NT2/D1 (cell line): ENCODE results near the gene PRPF40B.
A peak's percentile ranks its signal among the peaks of the same experiment; 100 is the strongest.

ENCODE experiments used
- DNase-seq: peaks from one replicate; pipeline ENCODE4 v3.0.0-alpha.2; 2011; ENCODE audit warnings: low read depth, low spot score
- H3K27me3 ChIP-seq: 2 replicates; pipeline ENCODE4 v1.6.0; 2011; ENCODE audit warnings: mild to moderate bottlenecking; ENCODE audit not compliant: insufficient read length, insufficient read depth
- H3K36me3 ChIP-seq: 2 replicates; pipeline ENCODE4 v1.6.1; 2011; ENCODE audit warnings: mild to moderate bottlenecking, low read length, mixed read lengths; ENCODE audit not compliant: insufficient read depth, insufficient read length
- H3K4me1 ChIP-seq: 2 replicates; pipeline ENCODE4 v1.5.1; 2011; ENCODE audit not compliant: insufficient read depth, insufficient read length
- H3K4me3 ChIP-seq: 2 replicates; pipeline ENCODE4 v1.5.1; 2011; ENCODE audit warnings: low read depth; ENCODE audit not compliant: insufficient read length
- H3K9ac ChIP-seq: 2 replicates; pipeline ENCODE4 v1.6.0; 2011; ENCODE audit warnings: low read depth; ENCODE audit not compliant: insufficient read length
- H3K9me3 ChIP-seq: 2 replicates; pipeline ENCODE4 v1.5.1; 2011; ENCODE audit warnings: mild to moderate bottlenecking, low read length; ENCODE audit not compliant: insufficient read depth
- SUZ12 ChIP-seq: IDR thresholded peaks from 2 replicates; pipeline ENCODE4 v1.6.1; 2011; ENCODE audit not compliant: insufficient read length, insufficient read depth; ENCODE audit errors: extremely low read depth
- YY1 ChIP-seq: IDR thresholded peaks from 2 replicates; pipeline ENCODE4 v1.6.1; 2011; ENCODE audit not compliant: insufficient read length, insufficient read depth
- ZNF274 ChIP-seq: IDR thresholded peaks from 2 replicates; pipeline ENCODE4 v1.6.1; 2011; ENCODE audit warnings: mild to moderate bottlenecking, low read depth, low read length

Gene PRPF40B

DNA sequence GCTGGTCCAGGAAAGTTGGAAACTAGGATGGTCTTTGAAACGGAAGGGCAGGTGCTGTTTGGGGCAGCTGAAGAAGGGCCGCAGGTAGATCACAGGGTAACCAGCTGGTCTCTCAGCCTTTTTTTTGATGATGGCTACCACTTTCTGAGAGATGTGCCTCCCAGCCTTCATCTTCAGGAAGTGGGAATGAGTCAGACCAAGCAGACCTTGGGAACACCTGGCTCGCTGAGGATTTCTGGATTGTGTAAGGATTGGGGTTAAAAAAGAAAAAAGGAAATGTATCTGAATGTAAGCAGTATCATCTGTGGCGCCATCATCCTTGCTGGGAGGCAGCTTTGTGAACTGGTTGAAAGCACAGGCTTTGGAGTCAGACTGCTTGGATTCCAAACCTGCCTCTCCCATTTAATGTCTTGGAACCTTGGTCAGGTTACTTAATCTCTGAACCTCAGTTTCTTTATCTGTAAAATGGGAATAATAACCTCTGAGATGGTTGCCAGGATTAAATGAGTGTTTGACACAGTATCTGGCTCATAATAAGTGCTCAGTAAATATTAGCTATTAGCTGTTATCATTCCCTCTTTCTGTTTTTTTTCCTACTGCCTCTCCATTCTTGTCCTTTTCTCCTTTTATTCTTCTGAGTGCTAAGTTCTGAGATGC, 1.7 kb downstream of the PRPF40B start:
- Histone ChIP-seq H3K27me3 (peaks cover 15% of the 10 kb centered on the region), H3K9ac (peak overlapping the region; percentile 36), H3K9me3 (no peaks in the 10 kb centered on the region), H3K36me3 (no peaks in the 10 kb centered on the region), H3K4me1 (no peaks in the 10 kb centered on the region), H3K4me3 (no peak overlapping the region)
- DNase-seq, result no peak
- TF ChIP-seq ZNF274 (no peak), YY1 (no peak), SUZ12 (no peak)

GRCh38 chr12:49626169-49626835, 2.9 kb downstream of the PRPF40B start:
- DNase-seq, result no peak
- Histone ChIP-seq H3K4me3 (no peak overlapping the region), H3K9ac (no peak overlapping the region), H3K4me1 (no peaks in the 10 kb centered on the region), H3K36me3 (no peaks in the 10 kb centered on the region), H3K27me3 (peaks cover 6% of the 10 kb centered on the region), H3K9me3 (no peaks in the 10 kb centered on the region)
- TF ChIP-seq SUZ12, result no peak
- no peak for TF ChIP-seq ZNF274
- no peak for TF ChIP-seq YY1

GRCh38 chr12:49626836-49627235, 3.5 kb downstream of the PRPF40B start:
- no peak overlapping the region for H3K9ac ChIP-seq

GRCh38 chr12:49627752-49628360, 4.5 kb downstream of the PRPF40B start:
- DNase-seq, result no peak
- Histone ChIP-seq H3K27me3 (no peaks in the 10 kb centered on the region), H3K4me1 (no peaks in the 10 kb centered on the region), H3K9ac (no peak overlapping the region), H3K4me3 (no peak overlapping the region), H3K36me3 (peaks cover 7% of the 10 kb centered on the region), H3K9me3 (no peaks in the 10 kb centered on the region)
- TF ChIP-seq ZNF274 (no peak), YY1 (no peak), SUZ12 (no peak)

More at GRCh38 chr12:49626836-49627235, 3.5 kb downstream of the PRPF40B start:
- TF ChIP-seq SUZ12, result no peak
- no peak for TF ChIP-seq ZNF274
- no peak for TF ChIP-seq YY1
- H3K4me1 ChIP-seq, result no peaks in the 10 kb centered on the region
- peaks cover under 1% of the 10 kb centered on the region for H3K27me3 ChIP-seq
- no peak for DNase-seq
- no peaks in the 10 kb centered on the region for H3K9me3 ChIP-seq
- peaks cover 3% of the 10 kb centered on the region for H3K36me3 ChIP-seq
- no peak overlapping the region for H3K4me3 ChIP-seq

- Histone ChIP-seq H3K9ac (no peak overlapping the region), H3K27me3 (no peaks in the 10 kb centered on the region), H3K9me3 (no peaks in the 10 kb centered on the region), H3K4me3 (no peak overlapping the region), H3K4me1 (no peaks in the 10 kb centered on the region), H3K36me3 (peaks cover 10% of the 10 kb centered on the region)
- DNase-seq, result no peak
- TF ChIP-seq SUZ12, result no peak
- TF ChIP-seq ZNF274, result no peak
- TF ChIP-seq YY1, result no peak
Observed at GRCh38 chr12:49631336-49631907, 8.1 kb downstream of the PRPF40B start.

DNA sequence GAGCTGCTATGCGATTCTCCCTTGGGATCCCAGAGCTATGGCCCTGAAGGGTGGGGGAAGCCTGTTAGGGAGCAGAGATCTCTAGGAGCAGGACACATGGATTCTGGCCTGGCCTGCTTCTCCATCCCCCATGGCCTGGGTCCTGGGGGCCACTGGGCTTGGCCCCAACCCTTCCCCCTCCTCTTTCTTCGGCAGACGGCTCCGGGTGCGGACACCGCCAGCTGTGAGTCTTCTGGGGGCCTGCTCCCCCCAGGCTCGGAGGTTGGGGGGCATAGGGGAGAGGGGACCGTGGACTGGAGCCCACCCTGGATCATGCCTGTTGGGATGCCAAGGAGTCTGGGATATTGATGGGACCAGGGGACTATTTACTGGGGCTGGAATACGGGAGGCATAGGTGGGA, 9.0 kb downstream of the PRPF40B start:
- H3K36me3 ChIP-seq, result peaks cover 12% of the 10 kb centered on the region
- no peaks in the 10 kb centered on the region for H3K9me3 ChIP-seq
- no peak for DNase-seq
- H3K9ac ChIP-seq, result no peak overlapping the region
- TF ChIP-seq SUZ12 (no peak), ZNF274 (no peak), YY1 (no peak)
- H3K4me1 ChIP-seq, result no peaks in the 10 kb centered on the region
- no peaks in the 10 kb centered on the region for H3K27me3 ChIP-seq
- no peak overlapping the region for H3K4me3 ChIP-seq

- no peak for DNase-seq
- no peaks in the 10 kb centered on the region for H3K4me1 ChIP-seq
- H3K36me3 ChIP-seq, result peaks cover 12% of the 10 kb centered on the region
- TF ChIP-seq YY1 (no peak), ZNF274 (no peak), SUZ12 (no peak)
- no peak overlapping the region for H3K4me3 ChIP-seq
- no peak overlapping the region for H3K9ac ChIP-seq
- H3K9me3 ChIP-seq, result no peaks in the 10 kb centered on the region
- H3K27me3 ChIP-seq, result no peaks in the 10 kb centered on the region
Observed at GRCh38 chr12:49632986-49633702, 9.8 kb downstream of the PRPF40B start.
